ENCODE measurements around the gene DPH1.
A peak's percentile ranks its signal among the peaks of the same experiment; 100 is the strongest.

DPH1 gene

GRCh38 chr17:2028234-2028614 is 1.7 kb upstream of the DPH1 start:
- DNase-seq: no peak

- no peak for DNase-seq
Measured at GRCh38 chr17:2028737-2029136, 1.2 kb upstream of the DPH1 start.

- no peak for DNase-seq
Measured at GRCh38 chr17:2030779-2031163, 818 bp downstream of the DPH1 start.

- no peak for DNase-seq
Measured at GRCh38 chr17:2033153-2033552, 3.2 kb downstream of the DPH1 start.

- DNase-seq: no peak
Measured at GRCh38 chr17:2034157-2034556, 4.2 kb downstream of the DPH1 start.

GRCh38 chr17:2034806-2035540 is 5.0 kb downstream of the DPH1 start:
- no peak for DNase-seq

- no peak for DNase-seq
Measured at GRCh38 chr17:2035541-2036488, 5.9 kb downstream of the DPH1 start.

- DNase-seq: no peak
Measured at GRCh38 chr17:2037155-2037554, 7.2 kb downstream of the DPH1 start.

- no peak for DNase-seq
Measured at GRCh38 chr17:2040219-2040827, 10.4 kb downstream of the DPH1 start.

GRCh38 chr17:2040942-2041560 is 11.1 kb downstream of the DPH1 start:
- no peak for DNase-seq

- peak; percentile 79 for DNase-seq
Measured at GRCh38 chr17:2041561-2042389, 11.8 kb downstream of the DPH1 start, which contains the start of gene OVCA2. Gene OVCA2, plus strand, starts transcription at chr17:2042022. Its CDS starts 26 bp downstream, at chr17:2042048.

GRCh38 chr17:2042390-2042847 is 12.5 kb downstream of the DPH1 start:
- no peak for DNase-seq

- DNase-seq: no peak
Measured at GRCh38 chr17:2042933-2043332, 13.0 kb downstream of the DPH1 start.

- no peak for DNase-seq
Measured at GRCh38 chr17:2043785-2044184, 13.8 kb downstream of the DPH1 start.

- DNase-seq: no peak
Measured at GRCh38 chr17:2044263-2044894, 14.4 kb downstream of the DPH1 start.

- no peak for DNase-seq
Measured at GRCh38 chr17:2047590-2047989, 17.6 kb downstream of the DPH1 start.

- no peak for DNase-seq
Measured at GRCh38 chr17:2048805-2049204, 18.9 kb downstream of the DPH1 start.

GRCh38 chr17:2049333-2050299 is 19.7 kb downstream of the DPH1 start:
- no peak for DNase-seq

- no peak for DNase-seq
Measured at GRCh38 chr17:2050300-2051060, 20.5 kb downstream of the DPH1 start.

Data from NCI-H1436 treated with DMSO at 0.1 percent for 48 hours (cell line).